ENCODE results near the gene ARL6IP5. TPM values are rescaled to one million over a fixed set of nuclear protein-coding genes. Genes with fewer than 3 reads are reported as not detected.
A peak's percentile ranks its signal among the peaks of the same experiment; 100 is the strongest.

Gene ARL6IP5
- total RNA-seq, 1 experiment from 2014 or later = 41.5 TPM

- H3K9me3 ChIP-seq (ENCODE audit: control insufficient read depth, insufficient read depth, low read depth, low read length) = no peaks in the 10 kb centered on the region
- intact Hi-C loops (cut with micrococcal nuclease; ENCODE audit: unreplicated experiment) (loop anchor here (5.0 to 10.0 kb wide), 3 partner anchors 304 to 824 kb away; no protein-coding TSS in a partner anchor), in situ Hi-C loops (cut with HindIII; ENCODE audit: low pct_unique_long_range_greater_than_20kb, low sequenced_read_pairs) (no loop called here)
- no peaks in the 10 kb centered on the region for H3K36me3 ChIP-seq (ENCODE audit: control insufficient read depth, insufficient read depth, low read length)
- ChIA-PET CTCF (interaction anchor here (0.5 to 0.7 kb wide), 3 partner anchors 37 to 185 kb away, joined by 3 to 6 read pairs (median 5); no protein-coding TSS in a partner anchor), POLR2A (no interaction called here)
- no TSS peak for BruUV-seq (replicated peaks)
- no peak overlapping the region for H3K4me3 ChIP-seq (ENCODE audit: low read depth in 2 of 2, low read length in 2 of 2)
- DNase-seq (ENCODE audit: low read depth, low spot score) = peak; percentile 79
- TF ChIP-seq, protein P1, sequence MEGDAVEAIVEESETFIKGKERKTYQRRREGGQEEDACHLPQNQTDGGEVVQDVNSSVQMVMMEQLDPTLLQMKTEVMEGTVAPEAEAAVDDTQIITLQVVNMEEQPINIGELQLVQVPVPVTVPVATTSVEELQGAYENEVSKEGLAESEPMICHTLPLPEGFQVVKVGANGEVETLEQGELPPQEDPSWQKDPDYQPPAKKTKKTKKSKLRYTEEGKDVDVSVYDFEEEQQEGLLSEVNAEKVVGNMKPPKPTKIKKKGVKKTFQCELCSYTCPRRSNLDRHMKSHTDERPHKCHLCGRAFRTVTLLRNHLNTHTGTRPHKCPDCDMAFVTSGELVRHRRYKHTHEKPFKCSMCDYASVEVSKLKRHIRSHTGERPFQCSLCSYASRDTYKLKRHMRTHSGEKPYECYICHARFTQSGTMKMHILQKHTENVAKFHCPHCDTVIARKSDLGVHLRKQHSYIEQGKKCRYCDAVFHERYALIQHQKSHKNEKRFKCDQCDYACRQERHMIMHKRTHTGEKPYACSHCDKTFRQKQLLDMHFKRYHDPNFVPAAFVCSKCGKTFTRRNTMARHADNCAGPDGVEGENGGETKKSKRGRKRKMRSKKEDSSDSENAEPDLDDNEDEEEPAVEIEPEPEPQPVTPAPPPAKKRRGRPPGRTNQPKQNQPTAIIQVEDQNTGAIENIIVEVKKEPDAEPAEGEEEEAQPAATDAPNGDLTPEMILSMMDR (IDR thresholded peaks at IDR 0.05) = peak; percentile 83
- TF ChIP-seq, protein P2, sequence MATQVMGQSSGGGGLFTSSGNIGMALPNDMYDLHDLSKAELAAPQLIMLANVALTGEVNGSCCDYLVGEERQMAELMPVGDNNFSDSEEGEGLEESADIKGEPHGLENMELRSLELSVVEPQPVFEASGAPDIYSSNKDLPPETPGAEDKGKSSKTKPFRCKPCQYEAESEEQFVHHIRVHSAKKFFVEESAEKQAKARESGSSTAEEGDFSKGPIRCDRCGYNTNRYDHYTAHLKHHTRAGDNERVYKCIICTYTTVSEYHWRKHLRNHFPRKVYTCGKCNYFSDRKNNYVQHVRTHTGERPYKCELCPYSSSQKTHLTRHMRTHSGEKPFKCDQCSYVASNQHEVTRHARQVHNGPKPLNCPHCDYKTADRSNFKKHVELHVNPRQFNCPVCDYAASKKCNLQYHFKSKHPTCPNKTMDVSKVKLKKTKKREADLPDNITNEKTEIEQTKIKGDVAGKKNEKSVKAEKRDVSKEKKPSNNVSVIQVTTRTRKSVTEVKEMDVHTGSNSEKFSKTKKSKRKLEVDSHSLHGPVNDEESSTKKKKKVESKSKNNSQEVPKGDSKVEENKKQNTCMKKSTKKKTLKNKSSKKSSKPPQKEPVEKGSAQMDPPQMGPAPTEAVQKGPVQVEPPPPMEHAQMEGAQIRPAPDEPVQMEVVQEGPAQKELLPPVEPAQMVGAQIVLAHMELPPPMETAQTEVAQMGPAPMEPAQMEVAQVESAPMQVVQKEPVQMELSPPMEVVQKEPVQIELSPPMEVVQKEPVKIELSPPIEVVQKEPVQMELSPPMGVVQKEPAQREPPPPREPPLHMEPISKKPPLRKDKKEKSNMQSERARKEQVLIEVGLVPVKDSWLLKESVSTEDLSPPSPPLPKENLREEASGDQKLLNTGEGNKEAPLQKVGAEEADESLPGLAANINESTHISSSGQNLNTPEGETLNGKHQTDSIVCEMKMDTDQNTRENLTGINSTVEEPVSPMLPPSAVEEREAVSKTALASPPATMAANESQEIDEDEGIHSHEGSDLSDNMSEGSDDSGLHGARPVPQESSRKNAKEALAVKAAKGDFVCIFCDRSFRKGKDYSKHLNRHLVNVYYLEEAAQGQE (IDR thresholded peaks at IDR 0.05; ENCODE audit: insufficient read depth in 1 of 2, low read depth in 2 of 2, low read length in 1 of 2) = no peak
- no peak overlapping the region for H3K27ac ChIP-seq (ENCODE audit: low read length)
- no peaks in the 10 kb centered on the region for H3K27me3 ChIP-seq (ENCODE audit: control insufficient read depth, insufficient read depth, low read length)
- no peaks in the 10 kb centered on the region for H3K4me1 ChIP-seq (ENCODE audit: control insufficient read depth, insufficient read depth, low read length)
- ATAC-seq = peak; percentile 84
Measured at GRCh38 chr3:69120879-69121464, 36.2 kb downstream of the ARL6IP5 start.

- no peak overlapping the region for H3K4me3 ChIP-seq (ENCODE audit: low read depth in 2 of 2, low read length in 2 of 2)
- no peak overlapping the region for H3K27ac ChIP-seq (ENCODE audit: low read length)
- POLR2A ChIA-PET = no interaction called here
- no TSS peak for BruUV-seq (replicated peaks)
- in situ Hi-C loops (cut with HindIII; ENCODE audit: low pct_unique_long_range_greater_than_20kb, low sequenced_read_pairs) = no loop called here
- no peaks in the 10 kb centered on the region for H3K9me3 ChIP-seq (ENCODE audit: control insufficient read depth, insufficient read depth, low read depth, low read length)
- CTCF ChIA-PET = interaction anchor here (0.5 to 0.7 kb wide), 3 partner anchors 37 to 184 kb away, joined by 3 to 6 read pairs (median 5); no protein-coding TSS in a partner anchor
- H3K36me3 ChIP-seq (ENCODE audit: control insufficient read depth, insufficient read depth, low read length) = no peaks in the 10 kb centered on the region
- ATAC-seq (no peak), DNase-seq (ENCODE audit: low read depth, low spot score) (no peak)
- intact Hi-C loops (cut with micrococcal nuclease; ENCODE audit: unreplicated experiment) = loop anchor here (5.0 to 10.0 kb wide), 3 partner anchors 303 to 823 kb away; no protein-coding TSS in a partner anchor
- no peaks in the 10 kb centered on the region for H3K27me3 ChIP-seq (ENCODE audit: control insufficient read depth, insufficient read depth, low read length)
- no peaks in the 10 kb centered on the region for H3K4me1 ChIP-seq (ENCODE audit: control insufficient read depth, insufficient read depth, low read length)
- no peak for TF ChIP-seq TCF7L2 (IDR thresholded peaks at IDR 0.05; ENCODE audit: low read depth, low read length)
- no peak for TF ChIP-seq SIN3A (IDR thresholded peaks at IDR 0.05; ENCODE audit: borderline replicate concordance, insufficient read depth, low read depth, low read length)
- TF ChIP-seq, protein P1 (IDR thresholded peaks at IDR 0.05) = no peak
- TF ChIP-seq, protein P2 (IDR thresholded peaks at IDR 0.05; ENCODE audit: insufficient read depth in 1 of 2, low read depth in 2 of 2, low read length in 1 of 2) = no peak
- TF ChIP-seq POLR2AphosphoS5 (IDR thresholded peaks at IDR 0.05; ENCODE audit: low read depth, low read length) = no peak
Measured at GRCh38 chr3:69121513-69121912, 36.8 kb downstream of the ARL6IP5 start.

All from Panc1 (cell line).